H1 (cell line): ENCODE results near the gene MYH10. TPM values are rescaled to one million over a fixed set of nuclear protein-coding genes. Genes with fewer than 3 reads are reported as not detected.

Source experiments
- CTCF ChIA-PET: fragments of 300-600 bp; sonication (Branson Sonifier 250); formaldehyde crosslinking; loops from one replicate; lab custom pipeline; 2021; ENCODE audit not compliant: partially characterized antibody; lab: Charles Lee
- POLR2A ChIA-PET: fragments of 300-600 bp; sonication (Branson Sonifier 250); formaldehyde crosslinking; loops from one replicate; lab custom pipeline; 2021; ENCODE audit warnings: inconsistent platforms; ENCODE audit not compliant: partially characterized antibody; lab: Charles Lee
- DNase-seq, 2 experiments: peaks; one replicate each; pipeline versions ENCODE4 v3.0.0 to v3.0.0-alpha.2; 2010 to 2022; ENCODE audit warnings: low spot score in 2 of 2, low read depth in 1 of 2, mixed read lengths in 1 of 2
- FAIRE-seq: peaks from 2 replicates; lab custom pipeline; 2011; peaks lifted over from hg19 to GRCh38; lab: Jason Lieb, UNC
- H2AFZ ChIP-seq: 2 replicates; pipeline ENCODE4 v1.8.1; 2012; ENCODE audit warnings: low read length, inconsistent platforms
- H2AK5ac ChIP-seq: 2 replicates; pipeline ENCODE4 v1.6.1; 2013; ENCODE audit warnings: low read depth, low read length
- H2BK120ac ChIP-seq: replicated peaks from 2 replicates; pipeline ENCODE3; 2013; ENCODE audit warnings: low read depth, low read length, inconsistent platforms
- H2BK12ac ChIP-seq: 2 replicates; pipeline ENCODE4 v1.6.1; 2013; ENCODE audit warnings: low read depth, low read length
- H2BK15ac ChIP-seq: 2 replicates; pipeline ENCODE4 v1.6.1; 2013; ENCODE audit warnings: low read length
- H2BK20ac ChIP-seq: 2 replicates; pipeline ENCODE4 v1.6.1; 2013; ENCODE audit warnings: low read length
- H2BK5ac ChIP-seq: 2 replicates; pipeline ENCODE4 v1.6.1; 2013; ENCODE audit warnings: low read depth, low read length
- H3K14ac ChIP-seq: 2 replicates; pipeline ENCODE4 v1.6.1; 2013; ENCODE audit warnings: inconsistent platforms; ENCODE audit not compliant: insufficient read length
- H3K18ac ChIP-seq: 2 replicates; pipeline ENCODE4 v1.6.1; 2013; ENCODE audit warnings: low read length; ENCODE audit errors: extremely low read depth
- H3K23ac ChIP-seq: 2 replicates; pipeline ENCODE4 v1.6.1; 2013; ENCODE audit warnings: inconsistent platforms; ENCODE audit not compliant: insufficient read length
- H3K23me2 ChIP-seq: 2 replicates; pipeline ENCODE4 v1.6.1; 2013; ENCODE audit warnings: low read depth, low read length
- H3K27ac ChIP-seq: 2 replicates; pipeline ENCODE4 v1.6.1; 2011; ENCODE audit warnings: low read depth, low read length, inconsistent platforms
- H3K27me3 ChIP-seq, 4 experiments: replicated peaks in 1 of 4; 1 replicate in 1 of 4; 2 replicates in 3 of 4; pipeline versions ENCODE4 v1.6.1 to v1.8.1; 2011 to 2013; ENCODE audit warnings: low read length in 3 of 4, mild to moderate bottlenecking in 3 of 4, inconsistent platforms in 2 of 4, mixed read lengths in 2 of 4, moderate library complexity in 1 of 4; ENCODE audit not compliant: control insufficient read depth in 3 of 4, insufficient read depth in 3 of 4; ENCODE audit errors: extremely low read depth in 1 of 4
- H3K36me3 ChIP-seq, 4 experiments: 2 replicates each; pipeline versions ENCODE4 v1.6.1 to v1.8.1; 2011 to 2013; ENCODE audit warnings: mild to moderate bottlenecking in 4 of 4, low read length in 3 of 4, moderate library complexity in 2 of 4, control low read depth in 1 of 4, inconsistent platforms in 1 of 4; ENCODE audit not compliant: insufficient read depth in 4 of 4, control insufficient read depth in 2 of 4
- H3K4ac ChIP-seq: replicated peaks from 2 replicates; pipeline ENCODE3; 2013; ENCODE audit warnings: low read length, low read depth, mixed read lengths, inconsistent platforms; ENCODE audit not compliant: insufficient read length
- H3K4me1 ChIP-seq, 4 experiments: replicated peaks in 1 of 4; 1 replicate in 1 of 4; 2 replicates in 3 of 4; pipeline versions ENCODE4 v1.6.1 to v1.8.1; 2011 to 2013; ENCODE audit warnings: low read length in 3 of 4, inconsistent platforms in 2 of 4, mixed read lengths in 1 of 4; ENCODE audit not compliant: insufficient read depth in 4 of 4, control insufficient read depth in 3 of 4
- H3K4me2 ChIP-seq, 2 experiments: 2 replicates each; pipeline versions ENCODE4 v1.6.1 to v1.8.1; 2011 to 2013; ENCODE audit warnings: low read depth in 2 of 2, low read length in 2 of 2, control low read depth in 1 of 2, inconsistent platforms in 1 of 2, mild to moderate bottlenecking in 1 of 2; ENCODE audit not compliant: insufficient read depth in 1 of 2
- H3K4me3 ChIP-seq, 4 experiments: fragments of 200-600, 300-600 bp in 1 of 4; sonication (generic), shearing (Covaris generic), sonication (Bioruptor Twin) in 1 of 4; 2 replicates each; pipeline versions ENCODE4 v1.5.1 to v1.8.1; 2011 to 2016; ENCODE audit warnings: low read length in 4 of 4, low read depth in 3 of 4, control low read depth in 2 of 4, inconsistent platforms in 2 of 4, mild to moderate bottlenecking in 2 of 4, mixed read lengths in 1 of 4, moderate library complexity in 1 of 4; ENCODE audit not compliant: insufficient read depth in 2 of 4; ENCODE audit errors: extremely low read depth in 1 of 4
- H3K56ac ChIP-seq: replicated peaks from 2 replicates; pipeline ENCODE3; 2013; ENCODE audit warnings: low read depth, mild to moderate bottlenecking, mixed read lengths, low read length, inconsistent platforms; ENCODE audit not compliant: insufficient read length
- H3K79me1 ChIP-seq: 2 replicates; pipeline ENCODE4 v1.6.1; 2013; ENCODE audit warnings: low read depth, low read length, control low read depth
- H3K79me2 ChIP-seq, 2 experiments: 2 replicates each; pipeline versions ENCODE4 v1.6.1 to v1.8.1; 2012 to 2013; ENCODE audit warnings: low read length in 2 of 2, mild to moderate bottlenecking in 2 of 2, inconsistent platforms in 1 of 2; ENCODE audit not compliant: insufficient read depth in 2 of 2, control insufficient read depth in 1 of 2
- H3K9ac ChIP-seq, 4 experiments: replicated peaks in 1 of 4; 1 replicate in 1 of 4; 2 replicates in 3 of 4; pipeline versions ENCODE4 v1.6.1 to v1.8.1; 2011 to 2013; ENCODE audit warnings: low read depth in 3 of 4, low read length in 3 of 4, control low read depth in 2 of 4, mild to moderate bottlenecking in 2 of 4, moderate library complexity in 2 of 4, inconsistent platforms in 1 of 4; ENCODE audit errors: extremely low read depth in 1 of 4
- H3K9me3 ChIP-seq, 2 experiments: 2 replicates each; pipeline versions ENCODE4 v1.6.1 to v1.8.1; 2012 to 2013; ENCODE audit warnings: mild to moderate bottlenecking in 2 of 2, moderate library complexity in 2 of 2, control low read depth in 1 of 2, inconsistent platforms in 1 of 2, low read depth in 1 of 2, low read length in 1 of 2, mixed read lengths in 1 of 2; ENCODE audit not compliant: insufficient read depth in 2 of 2
- H4K20me1 ChIP-seq, 2 experiments: replicated peaks in 1 of 2; 2 replicates each; pipeline versions ENCODE3 to v1.8.1; 2011 to 2013; ENCODE audit warnings: inconsistent platforms in 2 of 2, low read length in 2 of 2, mild to moderate bottlenecking in 1 of 2; ENCODE audit not compliant: insufficient read depth in 2 of 2, control insufficient read depth in 1 of 2
- H4K5ac ChIP-seq: 2 replicates; pipeline ENCODE4 v1.6.1; 2013; ENCODE audit warnings: low read length, low read depth, mixed read lengths, inconsistent platforms; ENCODE audit not compliant: insufficient read length
- H4K8ac ChIP-seq: 2 replicates; pipeline ENCODE4 v1.8.0; 2013; ENCODE audit warnings: mild to moderate bottlenecking, moderate library complexity, low read length, inconsistent platforms; ENCODE audit not compliant: insufficient read depth; ENCODE audit errors: extremely low read depth
- H4K91ac ChIP-seq: replicated peaks from 2 replicates; pipeline ENCODE3; 2013; ENCODE audit warnings: low read length, mixed read lengths, inconsistent platforms; ENCODE audit not compliant: insufficient read length
- JUND ChIP-seq: IDR thresholded peaks from 2 replicates; pipeline ENCODE4 v1.6.1; 2011; ENCODE audit warnings: mild to moderate bottlenecking, improper control_type of control experiment, low read length
- WGBS, 2 experiments: shearing (Covaris generic) in 1 of 2; methylation state at CpG; one replicate each; pipeline versions ENCODE4 v1.1.6 to v1.1.7; 2013 to 2015; ENCODE audit warnings: low lambda C conversion rate in 2 of 2, mixed read lengths in 2 of 2, inconsistent platforms in 1 of 2, low coverage in 1 of 2, missing lambda C conversion rate in 1 of 2; ENCODE audit not compliant: insufficient replicate concordance in 2 of 2, insufficient coverage in 1 of 2, insufficient read length in 1 of 2; ENCODE audit errors: extremely low coverage in 1 of 2, missing lambda C conversion rate in 1 of 2; 5-methylcytosine and 5-hydroxymethylcytosine counted together
- polyA plus RNA-seq, 7 experiments: library from polyadenylated mRNA; depleted of rRNA in 3 of 7; stranded (reverse) in 5 of 7; unstranded in 2 of 7; fragments of >200 nt in 5 of 7; fragments of 200-250 nt in 2 of 7; gene quantifications; 1 replicate in 5 of 7; 2 replicates in 1 of 7; 4 replicates in 1 of 7; pipeline versions ENCODE4 v1.2.1 to v1.2.3, GENCODE V29; 2011 to 2013; ENCODE audit warnings: missing spikeins in 2 of 7, mixed read lengths in 2 of 7
- total RNA-seq: library from RNA; stranded (reverse); fragmentation: NEBNext Ultra II Directional; extraction: Animal tissue kit (Norgen Biotek cat#: 25700); gene quantifications from 2 replicates; pipeline ENCODE4 v1.2.1, GENCODE V29; 2021

Gene MYH10
- total and polyA plus RNA-seq, 2 of the 8 experiments (the other 6 are each of a cell fraction or from before 2014, with no cell fraction given): 64.1 to 289 TPM

DNA sequence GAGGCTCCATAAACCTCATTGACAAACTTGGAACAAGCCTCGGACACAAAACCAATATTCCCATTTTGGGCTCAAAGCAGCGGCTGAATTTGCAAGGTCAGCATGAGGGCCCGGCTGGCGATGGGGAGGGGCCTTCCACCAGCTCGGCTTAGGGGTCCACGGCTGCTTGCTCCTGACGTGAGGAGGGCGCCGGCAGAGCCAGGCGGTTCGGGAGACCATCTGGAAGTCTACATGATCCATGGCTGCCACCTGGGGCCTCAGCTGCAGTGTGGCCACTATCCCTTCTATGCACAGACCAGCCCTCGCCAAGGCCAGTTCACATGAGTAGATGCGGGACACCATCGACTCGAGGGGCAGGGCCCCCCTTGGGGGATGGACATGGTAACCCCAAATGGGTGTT, 155.7 kb downstream of the MYH10 start:
- FAIRE-seq: no peak
- no peak overlapping the region for H3K4me2 ChIP-seq
- no peak for TF ChIP-seq JUND

More for the DNA sequence above, 155.7 kb downstream of the MYH10 start:
- Histone ChIP-seq H3K9me3 (no peaks in the 10 kb centered on the region), H3K4me1 (no peaks in the 10 kb centered on the region), H2AFZ (no peak overlapping the region), H3K36me3 (peaks cover 38 to 61% (median 51%) of the 10 kb centered on the region in 4 experiments), H3K23me2 (no peaks in the 10 kb centered on the region), H3K27ac (no peak overlapping the region), H3K9ac (no peak overlapping the region), H3K56ac (no peak overlapping the region), H2AK5ac (no peak overlapping the region), H3K79me1 (no peaks in the 10 kb centered on the region), H2BK12ac (no peak overlapping the region), H3K14ac (no peak overlapping the region), H2BK15ac (no peak overlapping the region), H2BK20ac (no peak overlapping the region), H3K18ac (no peak overlapping the region), H3K27me3 (no peaks in the 10 kb centered on the region), H3K23ac (no peak overlapping the region), H4K5ac (no peak overlapping the region), H2BK5ac (no peak overlapping the region), H3K79me2 (no peaks in the 10 kb centered on the region), H3K4me3 (no peak overlapping the region), H2BK120ac (no peak overlapping the region), H3K4ac (no peak overlapping the region), H4K20me1 (peaks cover 7 to 10% of the 10 kb centered on the region in 2 experiments), H4K91ac (no peak overlapping the region), H4K8ac (no peak overlapping the region)
- POLR2A ChIA-PET: interaction anchor here (1.2 kb wide), 1 partner anchor 18 kb away, joined by 3 read pairs; no protein-coding TSS in a partner anchor
- no peak for DNase-seq
- WGBS, 2 experiments: 90% methylated on average over 15 of the region's 15 CpGs; no CpG with 5 or more reads in 1 of the 2 experiments
- CTCF ChIA-PET: no interaction called here
